B cell (primary cell): ENCODE data around the gene NELFE. TPM values are rescaled to one million over a fixed set of nuclear protein-coding genes. Genes with fewer than 3 reads are reported as not detected.
"Not testable (repeated sequence)": the region's sequence is repeated elsewhere in the genome, so short reads cannot be mapped to it uniquely, and the experiment has no call there.

ENCODE experiments used
- ATAC-seq: fragments of 200-7000 bp; cut with Tn5 transposase; one replicate; pipeline ENCODE4 v1.10.0; 2021; ENCODE audit warnings: low read depth, mild to moderate bottlenecking, moderate number of reproducible peaks, moderate library complexity
- CTCF ChIA-PET: fragments of 350-600 bp; sonication (Branson Sonifier 250); formaldehyde crosslinking; loops from one replicate; lab custom pipeline; 2021; ENCODE audit warnings: antibody characterized with exemption, inconsistent platforms; lab: Charles Lee
- POLR2A ChIA-PET: fragments of 350-600 bp; sonication (Branson Sonifier 250); formaldehyde crosslinking; loops from one replicate; lab custom pipeline; 2021; ENCODE audit warnings: antibody characterized with exemption; lab: Charles Lee
- DNase-seq: peaks from one replicate; pipeline ENCODE4 v3.0.0; 2013
- H2AFZ ChIP-seq: 2 replicates; pipeline ENCODE4 v1.6.1; 2012; ENCODE audit warnings: mild to moderate bottlenecking, low read depth, low read length; ENCODE audit not compliant: insufficient read depth, poor library complexity, severe bottlenecking
- H3K27ac ChIP-seq, 2 donors: 1 replicate in 1 of 2; 2 replicates in 1 of 2; pipeline ENCODE4 v1.5.1; 2012 to 2013; ENCODE audit warnings: low read length in 2 of 2, mild to moderate bottlenecking in 2 of 2, moderate library complexity in 1 of 2
- H3K27me3 ChIP-seq, 4 experiments: fragments of 200-600 bp in 1 of 4; sonication (generic) in 1 of 4; replicated peaks in 1 of 4; 1 replicate in 2 of 4; 2 replicates in 2 of 4; pipeline versions ENCODE4 v1.6.1 to v1.7.0; 2013 to 2016; ENCODE audit warnings: low read length in 3 of 4, mild to moderate bottlenecking in 2 of 4, mixed read lengths in 1 of 4, moderate library complexity in 1 of 4; ENCODE audit not compliant: insufficient read depth in 4 of 4, control insufficient read depth in 3 of 4; ENCODE audit errors: control extremely low read depth in 1 of 4
- H3K36me3 ChIP-seq, 2 experiments: replicated peaks in 1 of 2; 1 replicate in 1 of 2; 2 replicates in 1 of 2; pipeline versions ENCODE4 v1.6.1 to v1.7.1; 2013; ENCODE audit warnings: low read length in 1 of 2; ENCODE audit not compliant: insufficient read depth in 2 of 2, control insufficient read depth in 1 of 2; ENCODE audit errors: control extremely low read depth in 1 of 2, extremely low read depth in 1 of 2
- H3K4me1 ChIP-seq, 2 donors: fragments of 200-600 bp in 1 of 2; sonication (generic) in 1 of 2; 1 replicate in 1 of 2; 2 replicates in 1 of 2; pipeline versions ENCODE4 v1.5.1 to v1.6.1; 2013 to 2017; ENCODE audit warnings: low read length in 2 of 2; ENCODE audit not compliant: control insufficient read depth in 2 of 2, insufficient read depth in 2 of 2
- H3K4me2 ChIP-seq: replicated peaks from 2 replicates; pipeline ENCODE3; 2012; ENCODE audit warnings: mild to moderate bottlenecking, low read depth, low read length; ENCODE audit not compliant: poor library complexity, severe bottlenecking
- H3K4me3 ChIP-seq, 5 experiments: fragments of 200-600 bp in 1 of 5; sonication (generic) in 1 of 5; 1 replicate in 3 of 5; 2 replicates in 2 of 5; pipeline versions ENCODE4 v1.5.1 to v1.7.0; 2011 to 2016; ENCODE audit warnings: low read length in 4 of 5, mild to moderate bottlenecking in 4 of 5, low read depth in 2 of 5, control low read depth in 1 of 5, moderate library complexity in 1 of 5; ENCODE audit not compliant: insufficient read depth in 1 of 5; ENCODE audit errors: control extremely low read depth in 1 of 5, extremely low read depth in 1 of 5
- H3K79me2 ChIP-seq: fragments of 200-600 bp; sonication (generic); one replicate; pipeline ENCODE4 v1.6.0; 2016; ENCODE audit warnings: low read length; ENCODE audit not compliant: control insufficient read depth, insufficient read depth
- H3K9ac ChIP-seq: fragments of 200-600 bp; sonication (generic); 2 replicates; pipeline ENCODE4 v1.6.1; 2017; ENCODE audit warnings: mild to moderate bottlenecking, low read length, moderate library complexity
- H3K9me3 ChIP-seq, 3 donors: one replicate each; pipeline versions ENCODE4 v1.6.1 to v1.7.1; 2013; ENCODE audit warnings: low read length in 2 of 3; ENCODE audit not compliant: control insufficient read depth in 2 of 3, insufficient read depth in 1 of 3; ENCODE audit errors: control extremely low read depth in 1 of 3
- H4K20me1 ChIP-seq: 2 replicates; pipeline ENCODE4 v1.6.0; 2012; ENCODE audit warnings: mild to moderate bottlenecking, low read length; ENCODE audit not compliant: insufficient read depth, control insufficient read depth, poor library complexity, severe bottlenecking
- H3K27ac Mint-ChIP-seq: one replicate; pipeline ENCODE4 v1.8.0; 2021; ENCODE audit warnings: mixed read lengths
- H3K27me3 Mint-ChIP-seq: one replicate; pipeline ENCODE4 v1.8.0; 2021; ENCODE audit warnings: mixed read lengths
- H3K4me1 Mint-ChIP-seq: one replicate; pipeline ENCODE4 v1.8.0; 2021; ENCODE audit warnings: mixed read lengths
- H3K4me3 Mint-ChIP-seq: one replicate; pipeline ENCODE4 v1.8.0; 2021; ENCODE audit warnings: mixed read lengths
- H3K9me3 Mint-ChIP-seq: one replicate; pipeline ENCODE4 v1.8.0; 2022; ENCODE audit warnings: mixed read lengths; ENCODE audit not compliant: insufficient read depth
- WGBS: methylation state at CpG from one replicate; pipeline ENCODE4 v1.1.5; 2013; ENCODE audit warnings: missing lambda C conversion rate; ENCODE audit not compliant: insufficient coverage; 5-methylcytosine and 5-hydroxymethylcytosine counted together
- intact Hi-C: fragments of 100-400 bp; cut with micrococcal nuclease; formaldehyde crosslinking; loops from one replicate; pipeline ENCODE4 v1.10.0; 2022
- polyA plus RNA-seq: library from polyadenylated mRNA; depleted of rRNA; stranded (reverse); fragments of >200 nt; gene quantifications from 2 replicates; pipeline ENCODE4 v1.2.3, GENCODE V29; 2012
- total RNA-seq, 2 donors: library from RNA; stranded (reverse); fragments of 120-200 nt in 1 of 2; gene quantifications; 1 replicate in 1 of 2; 2 replicates in 1 of 2; pipeline versions ENCODE4 v1.2.3 to v1.2.4, GENCODE V29; 2013 to 2022

The NELFE gene
- total and polyA plus RNA-seq, 2 donors (not counting 1 experiment from before 2014, with no cell fraction given), result 39.0 to 53.7 TPM

- H3K9ac ChIP-seq, H3K79me2 ChIP-seq, H3K27me3 Mint-ChIP-seq, H3K9me3 Mint-ChIP-seq, POLR2A ChIA-PET, H2AFZ ChIP-seq, H4K20me1 ChIP-seq, H3K36me3 ChIP-seq, H3K4me1 ChIP-seq, H3K9me3 ChIP-seq, H3K27ac ChIP-seq, H3K4me3 ChIP-seq, H3K27ac Mint-ChIP-seq, H3K4me2 ChIP-seq, H3K4me3 Mint-ChIP-seq, H3K27me3 ChIP-seq, H3K4me1 Mint-ChIP-seq, DNase-seq, intact Hi-C loops, CTCF ChIA-PET, ATAC-seq: not testable (repeated sequence)
- no CpG with 5 or more reads among the region's 8 CpGs for WGBS
These were observed 47.3 kb upstream of the NELFE start for GRCh38 chr6:32005991-32006529.

- intact Hi-C loops, H3K27ac ChIP-seq, H3K9me3 Mint-ChIP-seq, H3K79me2 ChIP-seq, H3K4me1 ChIP-seq, H3K4me2 ChIP-seq, H3K4me3 Mint-ChIP-seq, H4K20me1 ChIP-seq, POLR2A ChIA-PET, H3K9me3 ChIP-seq, H3K9ac ChIP-seq, H3K27ac Mint-ChIP-seq, H3K4me3 ChIP-seq, H2AFZ ChIP-seq, H3K4me1 Mint-ChIP-seq, CTCF ChIA-PET, ATAC-seq, DNase-seq, H3K36me3 ChIP-seq, H3K27me3 ChIP-seq, H3K27me3 Mint-ChIP-seq: not testable (repeated sequence)
- WGBS, result no CpG with 5 or more reads among the region's 9 CpGs
These were observed 46.7 kb upstream of the NELFE start for GRCh38 chr6:32005538-32005880.

- H3K27ac Mint-ChIP-seq, CTCF ChIA-PET, DNase-seq, H3K27me3 ChIP-seq, H3K9ac ChIP-seq, H3K27me3 Mint-ChIP-seq, H3K4me3 Mint-ChIP-seq, H3K4me2 ChIP-seq, H3K36me3 ChIP-seq, POLR2A ChIA-PET, H3K27ac ChIP-seq, H3K4me1 Mint-ChIP-seq, H3K4me1 ChIP-seq, H4K20me1 ChIP-seq, intact Hi-C loops, H3K9me3 Mint-ChIP-seq, H2AFZ ChIP-seq, H3K9me3 ChIP-seq, H3K4me3 ChIP-seq, H3K79me2 ChIP-seq: not testable (repeated sequence)
- ATAC-seq, result peak; percentile 47
- 74% methylated on average over 7 of the region's 13 CpGs for WGBS
These were observed 46.2 kb upstream of the NELFE start for GRCh38 chr6:32004864-32005537.

- H3K4me3 Mint-ChIP-seq, H3K27ac ChIP-seq, intact Hi-C loops, H3K27ac Mint-ChIP-seq, H3K27me3 Mint-ChIP-seq, H3K9me3 ChIP-seq, POLR2A ChIA-PET, H3K9ac ChIP-seq, H3K27me3 ChIP-seq, H3K4me3 ChIP-seq, H2AFZ ChIP-seq, H3K4me1 Mint-ChIP-seq, H3K4me2 ChIP-seq, H3K79me2 ChIP-seq, ATAC-seq, CTCF ChIA-PET, H3K9me3 Mint-ChIP-seq, H3K4me1 ChIP-seq, DNase-seq, H3K36me3 ChIP-seq, H4K20me1 ChIP-seq: not testable (repeated sequence)
- WGBS, result no CpG with 5 or more reads among the region's 4 CpGs
These were observed 45.6 kb upstream of the NELFE start for GRCh38 chr6:32004393-32004792.
